ENCODE results near the gene TMEM94. TPM values are rescaled to one million over a fixed set of nuclear protein-coding genes. Genes with fewer than 3 reads are reported as not detected.
"Not testable (repeated sequence)": the region's sequence is repeated elsewhere in the genome, so short reads cannot be mapped to it uniquely, and the experiment has no call there.

The TMEM94 gene
- total RNA-seq, 1 experiment from 2014 or later, result 24.3 TPM

DNA sequence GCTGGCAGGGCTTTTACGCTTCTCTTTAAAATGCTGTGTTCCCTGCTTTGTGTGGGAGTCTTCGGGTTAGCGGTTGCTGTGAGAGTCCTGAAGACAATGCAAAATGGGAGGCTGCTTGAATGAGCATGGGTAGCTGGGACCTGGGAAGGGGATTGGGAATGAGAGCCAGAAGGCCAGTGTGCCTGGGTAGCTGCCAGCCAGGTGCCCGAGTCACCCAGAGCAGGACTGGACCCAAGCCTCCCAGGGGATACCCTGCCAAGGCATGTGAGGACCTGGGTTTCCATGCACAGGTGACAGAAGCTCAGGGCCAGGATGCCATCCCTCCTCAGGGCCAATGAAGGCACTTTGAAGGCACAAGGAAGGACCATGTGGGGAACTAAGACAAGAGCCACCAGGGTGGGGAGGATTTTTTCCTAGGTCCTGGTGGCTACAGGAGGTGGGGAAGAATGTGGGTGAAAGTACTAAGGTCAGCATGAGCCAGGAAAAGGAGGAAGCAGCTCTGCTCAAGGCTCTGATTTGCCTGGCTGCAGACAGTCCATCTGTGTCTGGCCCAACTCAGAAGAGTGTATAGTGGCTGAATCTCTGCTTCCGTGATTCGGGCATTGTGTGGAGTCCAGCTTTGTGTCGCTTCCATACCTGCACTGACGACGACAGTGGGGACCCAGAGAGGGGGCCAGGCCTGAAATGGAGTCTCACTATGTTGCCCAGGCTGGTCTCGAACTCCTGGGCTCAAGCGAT lies 20.5 kb downstream of the TMEM94 start:
- no peak for DNase-seq (ENCODE audit: low spot score)

DNA sequence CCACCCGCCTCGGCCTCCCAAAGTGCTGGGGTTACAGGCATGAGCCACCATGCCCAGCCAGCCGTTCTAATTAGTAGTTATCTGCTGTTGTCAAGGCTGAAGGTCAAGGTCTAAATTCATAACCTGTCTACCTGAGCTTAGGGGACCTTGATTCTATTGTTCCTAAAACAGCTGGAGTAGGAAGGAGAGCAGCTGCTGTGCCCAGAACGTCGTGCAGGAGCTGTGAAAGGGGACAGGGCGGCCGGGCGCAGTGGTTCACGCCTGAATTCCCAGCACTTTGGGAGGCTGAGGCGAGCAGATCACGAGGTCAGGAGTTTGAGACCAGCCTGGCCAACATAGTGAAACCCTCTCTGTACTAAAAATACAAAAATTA lies 21.0 kb downstream of the TMEM94 start:
- not testable (repeated sequence) for DNase-seq (ENCODE audit: low spot score)

DNA sequence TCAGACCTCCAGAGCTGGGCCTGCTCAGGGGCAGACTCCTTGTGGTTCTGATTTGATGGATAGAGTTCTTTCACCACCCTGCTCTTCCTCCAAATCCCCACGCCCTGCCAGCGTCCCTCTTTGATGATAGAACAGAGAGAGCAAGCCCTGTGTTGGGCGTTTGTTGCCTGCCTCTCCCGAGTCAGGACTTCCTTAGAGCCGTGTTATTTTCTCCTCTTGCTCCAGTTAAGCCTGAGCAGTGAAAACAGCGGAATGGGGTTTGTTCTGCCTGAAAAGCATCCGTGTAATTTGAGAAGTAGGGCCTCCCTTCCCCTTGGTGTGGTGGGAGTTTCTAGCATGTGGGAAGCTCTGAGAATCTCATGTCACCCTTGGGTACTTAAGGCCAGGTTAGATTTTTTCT lies 22.1 kb downstream of the TMEM94 start:
- no peak for DNase-seq (ENCODE audit: low spot score)

DNA sequence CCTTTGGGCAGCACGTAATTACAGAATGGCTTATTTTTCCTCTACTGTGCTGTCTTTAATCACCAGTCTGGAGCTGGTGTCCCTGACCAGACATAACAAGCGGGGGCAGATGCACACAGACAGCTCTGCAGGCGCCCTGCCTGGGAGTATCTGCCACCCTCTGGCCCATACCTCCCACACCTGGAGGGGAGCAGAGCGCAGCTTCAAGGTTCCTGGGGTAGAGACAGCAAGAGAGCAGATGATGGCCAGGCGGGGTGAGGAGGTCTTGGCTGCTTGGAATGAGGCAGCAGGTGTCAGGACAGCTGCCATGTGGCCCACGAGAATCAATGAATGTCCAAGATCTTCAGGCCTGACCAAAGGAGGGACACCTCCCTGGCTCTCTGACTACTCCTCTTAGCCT lies 23.8 kb downstream of the TMEM94 start:
- no peak for DNase-seq (ENCODE audit: low spot score)

DNA sequence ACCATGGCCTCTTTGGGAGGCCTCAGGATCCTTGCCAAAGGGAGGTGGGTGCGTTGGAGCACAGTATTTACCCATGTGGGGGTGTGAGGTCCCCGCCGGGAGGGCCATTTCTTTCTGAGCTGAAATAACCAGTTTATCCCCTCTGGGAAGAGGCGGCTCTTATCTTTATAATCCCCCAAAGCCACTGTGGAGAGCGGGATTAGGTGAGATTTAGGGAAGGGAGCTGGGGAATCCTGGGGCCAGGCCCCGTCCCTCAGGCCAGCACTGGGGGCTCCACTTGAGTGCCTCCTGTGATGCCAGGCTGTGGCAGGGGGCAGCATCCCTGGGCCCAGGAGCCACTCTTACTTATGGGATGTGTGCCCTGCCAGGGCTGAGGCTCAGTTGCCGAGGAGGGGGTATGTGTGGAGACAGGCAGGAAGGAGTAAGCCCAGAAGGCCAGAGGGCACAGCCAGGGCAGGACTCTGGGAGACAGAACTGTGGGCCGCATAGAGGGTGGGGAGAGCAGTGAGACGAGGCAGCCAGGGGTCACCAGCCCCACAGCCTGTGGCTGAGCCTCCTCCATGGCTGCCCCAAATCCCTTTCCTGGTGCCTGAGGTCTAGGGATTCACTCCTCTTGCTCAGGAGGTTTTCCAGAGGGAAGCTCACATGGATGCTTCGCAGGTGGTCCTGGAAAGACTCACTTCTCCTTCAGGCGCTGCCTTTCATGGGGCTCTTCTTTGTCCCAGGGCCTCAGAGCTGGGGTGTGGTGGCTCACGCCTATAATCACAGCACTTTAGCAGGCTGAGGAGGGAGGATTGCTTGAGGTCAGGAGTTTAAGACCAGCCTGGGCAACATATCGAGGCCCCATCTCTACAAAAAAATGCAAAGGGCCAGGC lies 25.0 kb downstream of the TMEM94 start:
- no peak for DNase-seq (ENCODE audit: low spot score)

DNA sequence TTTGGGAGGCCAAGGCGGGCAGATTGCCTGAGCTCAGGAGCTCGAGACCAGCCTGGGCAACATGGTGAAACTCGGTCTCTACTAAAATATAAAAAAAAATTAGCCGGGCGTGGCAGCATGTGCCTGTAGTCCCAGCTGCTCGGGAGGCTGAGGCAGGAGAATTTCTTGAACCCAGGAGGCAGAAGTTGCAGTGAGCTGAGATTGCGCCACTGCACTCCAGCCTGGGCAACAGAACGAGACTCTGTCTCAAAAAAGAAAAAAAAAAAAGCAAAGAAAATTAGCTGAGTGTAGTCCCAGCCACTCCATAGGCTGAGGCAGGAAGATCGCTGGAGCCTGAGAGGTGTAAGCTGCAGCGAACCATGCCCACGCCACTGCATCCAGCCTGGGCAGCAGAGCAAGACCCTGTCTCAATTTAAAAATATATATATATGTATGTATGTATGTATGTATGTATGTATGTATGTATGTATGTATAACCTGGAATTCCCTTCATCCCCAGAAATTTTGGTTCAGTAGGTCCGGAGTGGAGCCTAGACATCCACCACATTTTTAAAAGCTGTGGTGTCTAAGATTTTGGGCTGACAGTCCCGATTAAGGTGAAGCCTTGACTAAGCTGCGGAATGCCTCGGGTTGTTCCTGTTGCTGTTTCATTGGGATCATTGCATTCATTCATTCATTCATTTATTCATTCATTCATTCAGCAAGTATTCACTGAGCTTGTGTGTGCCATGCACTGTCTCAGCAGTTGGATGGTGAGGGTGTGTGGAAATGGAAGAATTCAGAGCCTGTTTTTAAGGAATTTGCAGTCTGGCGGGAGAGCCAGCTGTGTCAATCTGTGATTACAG lies 25.9 kb downstream of the TMEM94 start:
- no peak for DNase-seq (ENCODE audit: low spot score)

DNA sequence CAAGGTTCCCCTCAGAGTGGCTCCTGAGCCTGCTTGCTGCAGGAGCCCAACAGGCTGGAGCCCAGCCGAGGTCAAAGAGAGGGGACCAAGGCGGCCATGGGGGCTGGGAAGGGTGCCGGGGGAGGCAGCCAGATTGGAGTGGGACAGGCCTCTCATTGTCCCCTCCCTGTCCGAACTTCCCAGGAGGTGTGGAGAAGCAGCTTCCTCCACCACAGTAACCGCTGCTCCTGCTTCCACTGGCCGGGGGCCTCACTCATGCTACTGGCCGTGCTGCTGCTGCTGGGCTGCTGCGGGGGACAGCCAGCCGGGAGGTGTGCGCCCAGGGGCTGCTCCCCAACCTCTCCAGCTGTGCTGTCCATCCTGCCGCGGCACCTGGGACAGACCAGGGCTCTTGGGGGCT lies 29.3 kb downstream of the TMEM94 start:
- no peak for DNase-seq (ENCODE audit: low spot score)

DNA sequence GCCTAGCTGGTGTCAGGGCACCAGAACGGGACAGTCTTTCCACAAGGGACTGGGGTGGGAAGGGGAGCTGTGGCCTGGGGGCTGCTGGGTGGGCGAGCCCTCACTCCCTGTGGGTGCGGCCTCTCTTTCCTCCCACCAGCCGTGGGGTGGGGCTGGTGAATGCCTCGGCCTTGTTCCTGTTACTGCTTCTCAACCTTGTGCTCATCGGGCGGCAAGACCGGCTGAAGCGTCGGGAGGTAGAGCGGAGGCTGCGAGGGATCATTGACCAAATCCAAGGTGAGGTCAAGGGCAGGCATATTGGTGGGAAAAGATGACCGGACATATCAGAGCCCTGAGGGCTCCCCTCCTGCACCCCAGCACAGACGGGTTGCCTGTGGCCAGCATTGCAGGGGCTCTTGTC lies 29.7 kb downstream of the TMEM94 start:
- DNase-seq (ENCODE audit: low spot score), result no peak

DNA sequence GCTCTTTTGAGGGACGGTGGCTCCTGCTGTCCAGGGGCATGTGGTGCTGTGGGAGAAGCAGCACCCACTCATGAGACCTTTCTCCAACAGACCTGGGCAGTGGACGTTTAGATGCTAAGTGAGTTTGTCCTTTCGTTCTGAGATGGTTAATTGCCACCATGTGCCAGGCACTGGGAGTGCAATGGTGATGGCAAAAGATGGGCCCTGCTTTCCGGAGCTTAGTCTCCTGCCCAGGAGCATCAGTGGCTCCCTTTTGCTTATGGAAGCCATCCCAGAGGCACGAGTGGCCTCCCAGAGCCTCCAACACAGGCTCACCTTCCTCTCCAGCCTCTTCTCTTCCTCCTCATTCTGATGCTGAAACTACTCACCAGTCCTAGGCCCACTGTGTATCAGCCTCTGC lies 30.5 kb downstream of the TMEM94 start:
- no peak for DNase-seq (ENCODE audit: low spot score)

DNA sequence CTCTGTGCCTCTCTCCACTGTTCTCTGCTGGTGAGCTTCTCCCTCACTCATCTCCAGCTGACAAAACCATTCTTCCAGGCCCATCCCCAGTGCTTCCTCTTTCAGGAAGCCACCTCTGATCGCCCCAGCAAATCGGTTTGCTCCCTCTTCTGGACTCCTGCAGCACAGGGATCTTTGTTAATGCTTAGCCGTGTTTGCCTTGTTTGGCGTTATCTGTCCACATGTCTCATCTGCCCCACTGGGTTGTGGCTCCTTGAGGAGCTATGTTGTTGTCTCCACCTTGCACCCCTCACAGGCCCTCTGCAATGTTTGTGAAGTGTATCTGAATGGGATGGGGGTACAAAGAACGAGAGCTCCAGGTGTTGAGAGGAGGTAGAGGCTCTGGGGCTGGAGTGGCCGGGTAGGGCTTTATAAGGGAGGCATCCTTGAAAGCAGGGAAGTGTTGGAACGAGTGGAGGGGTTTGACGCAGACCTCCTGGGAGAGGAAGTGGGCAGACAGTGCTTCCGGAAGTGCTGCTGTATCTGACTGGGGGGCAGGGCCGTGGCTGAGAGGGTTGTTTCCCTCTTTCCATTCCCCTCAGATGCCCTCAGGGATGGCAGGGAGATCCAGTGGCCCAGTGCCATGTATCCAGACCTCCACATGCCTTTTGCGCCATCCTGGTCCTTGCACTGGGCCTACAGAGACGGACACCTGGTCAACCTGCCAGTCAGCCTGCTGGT lies 31.1 kb downstream of the TMEM94 start:
- DNase-seq (ENCODE audit: low spot score), result no peak

DNA sequence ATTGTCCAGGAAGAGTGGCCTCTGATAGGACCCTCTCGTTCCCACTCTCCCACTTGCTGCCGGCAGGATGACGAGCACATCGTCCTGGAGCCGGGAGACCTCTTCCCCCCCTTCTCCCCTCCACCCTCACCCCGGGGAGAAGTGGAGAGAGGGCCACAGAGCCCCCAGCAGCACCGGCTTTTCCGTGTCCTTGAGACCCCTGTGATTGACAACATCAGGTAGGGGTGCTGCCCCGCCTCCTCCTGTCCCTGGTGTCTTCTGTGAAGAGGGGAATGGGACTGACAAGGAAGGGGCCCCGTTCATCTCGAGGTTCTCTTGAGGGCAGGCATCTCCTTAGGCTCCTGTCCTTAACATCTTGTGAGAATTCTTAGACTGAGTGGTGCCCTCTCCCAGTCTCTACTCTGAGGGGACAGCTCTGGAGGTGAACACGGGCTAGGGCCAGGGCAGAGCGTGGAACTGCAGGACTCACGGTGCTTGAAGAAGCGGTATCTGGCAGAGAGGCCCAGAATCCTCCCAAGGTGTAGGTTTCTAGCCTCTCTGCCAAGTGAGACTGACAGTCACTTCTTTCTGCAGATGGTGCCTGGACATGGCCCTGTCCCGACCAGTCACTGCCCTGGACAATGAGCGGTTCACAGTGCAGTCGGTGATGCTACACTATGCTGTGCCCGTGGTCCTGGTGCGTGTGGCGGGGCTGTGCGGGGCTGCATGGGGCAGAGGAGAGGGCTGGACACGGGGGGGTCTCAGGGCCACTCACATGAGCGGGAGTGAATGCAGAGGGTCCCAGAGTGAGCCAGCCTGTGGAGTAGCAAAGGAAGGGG lies 32.5 kb downstream of the TMEM94 start:
- no peak for DNase-seq (ENCODE audit: low spot score)

DNA sequence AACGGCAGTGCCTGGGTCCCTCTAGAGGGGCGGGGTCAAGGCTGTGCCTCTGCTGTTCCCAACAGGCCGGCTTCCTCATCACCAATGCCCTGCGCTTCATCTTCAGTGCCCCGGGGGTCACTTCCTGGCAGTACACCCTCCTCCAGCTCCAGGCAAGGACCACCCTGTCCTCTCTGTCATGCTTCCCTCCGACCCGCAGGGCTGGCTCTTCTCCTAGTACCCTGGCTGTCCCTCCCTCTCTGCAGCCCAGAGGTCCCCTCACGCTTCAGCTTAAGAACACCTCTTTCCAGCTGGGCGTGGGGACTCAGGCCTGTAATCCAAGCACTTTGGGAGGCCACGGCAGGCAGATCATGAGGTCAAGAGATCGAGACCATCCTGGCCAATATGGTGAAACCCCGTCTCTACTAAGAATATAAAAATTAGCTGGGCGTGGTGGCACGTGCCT lies 33.1 kb downstream of the TMEM94 start:
- no peak for DNase-seq (ENCODE audit: low spot score)

DNA sequence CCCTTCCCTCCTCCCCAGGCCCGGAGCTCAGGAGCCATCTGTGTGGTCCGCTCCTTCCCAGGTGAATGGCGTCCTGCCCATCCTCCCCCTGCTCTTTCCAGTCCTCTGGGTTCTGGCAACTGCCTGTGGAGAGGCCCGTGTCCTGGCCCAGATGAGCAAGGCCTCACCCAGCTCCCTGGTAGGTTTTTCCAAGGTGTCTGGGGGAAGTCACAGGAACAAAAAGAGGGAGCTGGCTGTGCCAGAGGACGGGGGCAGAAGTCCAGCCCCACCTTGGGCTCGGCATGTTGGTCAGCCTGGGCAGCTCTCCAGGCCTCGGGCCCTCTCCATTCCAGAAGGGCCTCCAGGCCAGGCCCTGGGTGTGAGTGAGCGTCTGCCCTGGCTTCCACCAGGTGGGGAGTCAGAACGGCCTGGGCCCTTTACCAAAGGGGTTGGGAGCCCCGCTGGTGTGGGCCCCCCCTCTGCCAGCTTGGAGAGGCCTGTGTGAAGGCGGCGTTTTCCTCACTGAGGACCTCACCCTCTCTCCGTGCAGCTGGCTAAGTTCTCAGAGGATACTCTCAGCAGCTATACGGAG lies 33.8 kb downstream of the TMEM94 start:
- DNase-seq (ENCODE audit: low spot score), result no peak

DNA sequence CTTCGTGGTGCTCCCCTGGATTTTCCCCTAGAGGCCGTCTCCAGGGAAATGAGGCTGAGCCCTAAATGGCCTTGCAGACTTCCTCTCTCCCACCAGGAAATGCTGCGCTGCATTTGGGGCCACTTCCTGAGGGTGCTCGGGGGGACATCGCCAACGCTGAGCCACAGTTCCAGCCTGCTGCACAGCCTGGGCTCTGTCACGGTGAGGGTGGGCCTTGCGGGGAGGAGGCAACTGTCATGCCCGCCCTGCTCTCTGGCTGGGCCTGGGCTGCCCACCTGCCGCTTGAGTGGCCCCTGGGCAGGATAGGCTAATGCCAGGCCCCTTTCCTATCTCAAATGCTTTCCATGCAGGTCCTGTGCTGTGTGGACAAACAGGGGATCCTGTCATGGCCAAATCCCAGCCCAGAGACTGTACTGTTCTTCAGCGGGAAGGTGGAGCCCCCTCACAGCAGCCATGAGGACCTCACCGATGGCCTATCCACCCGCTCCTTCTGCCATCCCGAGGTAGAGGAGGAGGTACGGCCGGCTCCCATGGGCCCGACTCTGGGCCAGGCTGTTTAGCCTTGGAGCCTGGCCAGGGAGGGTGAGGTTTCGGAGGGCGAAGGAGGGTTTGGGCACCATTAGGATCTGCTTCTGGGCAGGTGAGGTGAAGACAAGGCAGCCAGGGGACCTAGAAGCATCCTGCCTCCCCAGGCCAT lies 34.7 kb downstream of the TMEM94 start:
- DNase-seq (ENCODE audit: low spot score), result no peak

DNA sequence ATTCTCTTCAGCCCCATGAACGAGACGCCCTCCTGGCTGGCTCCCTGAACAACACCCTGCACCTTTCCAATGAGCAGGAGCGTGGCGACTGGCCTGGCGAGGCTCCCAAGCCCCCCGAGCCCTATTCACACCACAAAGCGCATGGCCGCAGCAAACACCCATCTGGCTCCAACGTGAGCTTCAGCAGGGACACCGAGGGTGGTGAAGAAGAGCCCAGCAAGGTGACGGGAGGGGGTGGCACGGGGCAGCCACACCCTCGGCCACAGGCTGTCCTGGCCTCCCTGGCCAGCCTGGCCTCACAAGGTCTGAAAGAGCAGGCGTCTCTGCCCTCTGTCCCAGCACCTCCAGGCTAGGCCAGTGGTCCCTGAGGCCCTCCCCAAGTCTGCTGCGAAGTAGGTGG lies 35.2 kb downstream of the TMEM94 start:
- no peak for DNase-seq (ENCODE audit: low spot score)

DNA sequence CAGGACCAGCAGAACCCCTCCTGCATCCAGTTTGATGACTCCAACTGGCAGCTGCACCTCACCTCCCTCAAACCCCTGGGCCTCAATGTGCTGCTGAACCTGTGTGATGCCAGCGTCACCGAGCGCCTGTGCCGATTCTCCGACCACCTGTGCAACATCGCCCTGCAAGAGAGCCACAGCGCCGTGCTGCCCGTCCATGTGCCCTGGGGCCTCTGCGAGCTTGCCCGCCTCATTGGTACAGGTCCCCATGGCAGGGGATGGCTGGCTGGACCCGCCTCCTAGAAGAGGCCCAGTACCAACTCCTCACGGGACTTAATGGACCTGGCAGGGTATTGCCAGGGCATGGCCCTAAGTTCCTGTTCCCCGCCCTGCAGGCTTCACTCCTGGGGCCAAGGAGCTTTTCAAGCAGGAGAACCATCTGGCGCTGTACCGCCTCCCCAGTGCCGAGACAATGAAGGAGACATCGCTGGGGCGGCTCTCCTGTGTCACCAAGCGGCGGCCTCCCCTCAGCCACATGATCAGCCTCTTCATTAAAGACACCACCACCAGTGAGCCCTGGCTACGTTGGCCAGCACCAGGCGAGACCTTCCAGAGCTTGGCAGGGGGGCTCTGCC lies 36.2 kb downstream of the TMEM94 start:
- DNase-seq (ENCODE audit: low spot score), result no peak

DNA sequence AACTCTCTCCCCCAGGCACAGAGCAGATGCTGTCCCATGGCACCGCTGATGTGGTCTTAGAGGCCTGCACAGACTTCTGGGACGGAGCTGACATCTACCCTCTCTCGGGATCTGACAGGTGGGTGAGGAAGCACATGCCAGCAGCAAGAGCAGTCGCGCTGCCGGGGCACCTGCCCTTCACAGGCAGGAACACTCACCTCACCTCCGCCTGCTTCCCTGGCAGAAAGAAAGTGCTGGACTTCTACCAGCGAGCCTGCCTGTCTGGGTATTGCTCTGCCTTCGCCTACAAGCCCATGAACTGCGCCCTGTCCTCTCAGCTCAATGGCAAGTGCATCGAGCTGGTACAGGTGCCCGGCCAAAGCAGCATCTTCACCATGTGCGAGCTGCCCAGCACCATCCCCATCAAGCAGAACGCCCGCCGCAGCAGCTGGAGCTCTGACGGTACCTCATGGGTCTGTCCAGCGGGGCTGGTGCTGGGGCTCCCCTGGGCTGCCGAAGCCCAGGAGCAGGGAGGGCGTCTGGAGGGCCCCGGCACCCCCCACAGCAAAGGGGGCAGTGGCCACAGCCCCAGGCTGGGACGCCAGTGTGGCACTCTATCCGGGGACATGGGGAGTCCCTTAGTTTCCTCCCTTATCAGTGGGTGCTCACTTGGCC lies 37.2 kb downstream of the TMEM94 start:
- no peak for DNase-seq (ENCODE audit: low spot score)

DNA sequence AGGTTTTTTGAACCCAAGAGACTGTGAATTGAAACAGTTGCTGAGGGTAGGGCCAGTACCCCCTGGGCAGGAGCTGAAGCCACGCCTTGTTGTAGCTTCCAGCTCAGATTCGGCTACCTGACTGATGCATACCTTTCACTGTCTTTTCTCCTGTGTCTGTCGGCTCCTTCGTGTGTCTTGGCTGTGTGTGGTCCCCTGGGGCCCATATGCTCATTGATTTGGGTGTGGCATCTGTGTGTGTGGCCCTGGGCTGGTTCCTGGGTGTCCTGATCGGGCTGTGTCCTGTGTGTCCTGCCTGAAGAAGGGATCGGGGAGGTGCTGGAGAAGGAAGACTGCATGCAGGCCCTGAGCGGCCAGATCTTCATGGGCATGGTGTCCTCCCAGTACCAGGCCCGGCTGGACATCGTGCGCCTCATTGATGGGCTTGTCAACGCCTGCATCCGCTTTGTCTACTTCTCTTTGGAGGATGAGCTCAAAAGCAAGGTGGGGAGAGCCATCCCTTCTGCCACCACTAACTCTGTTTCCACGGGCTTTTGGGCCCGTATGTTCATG lies 38.0 kb downstream of the TMEM94 start:
- DNase-seq (ENCODE audit: low spot score), result no peak
